BE2C (cell line): ENCODE data around the gene YIF1A.

Experiments
- DNase-seq: peaks from one replicate; pipeline ENCODE4 v3.0.0-alpha.2; 2020
- H3K27me3 ChIP-seq: fragments of 250-450 bp; sonication (Bioruptor Pico); 2 replicates; pipeline ENCODE4 v1.5.1; 2020; ENCODE audit warnings: mild to moderate bottlenecking
- H3K36me3 ChIP-seq: fragments of 250-450 bp; sonication (Bioruptor Pico); 2 replicates; pipeline ENCODE4 v1.5.1; 2020; ENCODE audit warnings: mild to moderate bottlenecking
- H3K4me1 ChIP-seq: fragments of 250-450 bp; sonication (Bioruptor Pico); 2 replicates; pipeline ENCODE4 v1.5.1; 2020
- H3K4me3 ChIP-seq: 2 replicates; pipeline ENCODE4 v1.5.1; 2011; ENCODE audit warnings: low read depth, low read length
- H3K9me3 ChIP-seq: fragments of 250-450 bp; sonication (Bioruptor Pico); 2 replicates; pipeline ENCODE4 v1.5.1; 2020
- CTCF ChIP-seq: IDR thresholded peaks from 2 replicates; pipeline ENCODE4 v1.5.1; 2012; ENCODE audit warnings: mild to moderate bottlenecking, low read depth, low read length

Gene YIF1A

GRCh38 chr11:66238786-66239413, 50.0 kb downstream of the YIF1A start:
- Histone ChIP-seq H3K4me1 (no peaks in the 10 kb centered on the region), H3K9me3 (no peaks in the 10 kb centered on the region), H3K36me3 (peaks cover 3% of the 10 kb centered on the region), H3K4me3 (no peak overlapping the region), H3K27me3 (no peaks in the 10 kb centered on the region)
- no peak for TF ChIP-seq CTCF
- DNase-seq, result no peak

- H3K9me3 ChIP-seq, result no peaks in the 10 kb centered on the region
- no peaks in the 10 kb centered on the region for H3K4me1 ChIP-seq
- no peak for DNase-seq
- TF ChIP-seq CTCF, result 0 out of 2 replicates have a peak, but pooled peaks have one; percentile 10
- no peaks in the 10 kb centered on the region for H3K27me3 ChIP-seq
- peaks cover 3% of the 10 kb centered on the region for H3K36me3 ChIP-seq
- H3K4me3 ChIP-seq, result no peak overlapping the region
Measured at GRCh38 chr11:66237867-66238266, 51.1 kb downstream of the YIF1A start.

GRCh38 chr11:66235141-66235540, 53.8 kb downstream of the YIF1A start:
- TF ChIP-seq CTCF, result no peak
- Histone ChIP-seq H3K4me3 (no peak overlapping the region), H3K27me3 (no peaks in the 10 kb centered on the region), H3K9me3 (no peaks in the 10 kb centered on the region), H3K4me1 (no peaks in the 10 kb centered on the region), H3K36me3 (peaks cover 6% of the 10 kb centered on the region)
- no peak for DNase-seq
